HG03064 (cell line): ENCODE data around the gene NXN.
"Not testable (repeated sequence)": the region's sequence is repeated elsewhere in the genome, so short reads cannot be mapped to it uniquely, and the experiment has no call there.

Experiments used
- ATAC-seq: cut with Tn5 transposase; IDR thresholded peaks from one replicate; pipeline ENCODE4 v1.9.1; 2021; ENCODE audit warnings: low read depth; ENCODE audit not compliant: unreplicated experiment

The NXN gene

DNA sequence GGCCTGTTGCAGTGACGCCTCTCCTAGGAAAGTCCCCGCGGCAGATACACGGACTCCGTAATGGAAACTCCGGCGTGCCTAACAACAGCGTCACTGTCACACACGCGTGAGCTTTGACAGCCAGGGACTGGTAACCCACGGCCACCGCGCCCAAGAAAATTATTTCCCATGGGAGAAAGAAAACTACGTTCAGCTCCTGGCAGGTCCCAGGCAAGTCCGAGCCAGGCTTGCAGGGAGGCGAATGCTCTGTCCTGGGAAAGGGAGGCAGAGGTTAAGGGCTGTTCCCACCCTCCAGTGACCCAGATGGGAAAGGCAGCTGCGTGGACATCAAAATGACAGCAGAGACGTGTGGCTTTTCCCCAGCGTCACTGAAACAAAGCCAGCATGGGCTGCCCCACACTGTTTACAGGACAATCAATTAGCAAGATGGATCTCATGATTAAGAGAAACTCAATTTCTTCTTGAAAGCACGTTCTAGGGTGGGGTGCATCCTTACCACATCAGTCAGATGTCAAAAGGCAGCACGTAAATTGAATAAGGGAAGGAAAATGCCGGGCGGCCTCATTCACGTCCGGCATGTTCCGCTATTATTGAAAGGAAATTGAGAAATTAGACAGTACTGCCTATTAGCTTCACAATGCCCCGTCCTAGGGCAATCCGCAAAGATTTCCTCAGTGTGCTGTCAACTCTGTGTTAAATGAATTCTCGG, 82.5 kb downstream of the NXN start:
- no peak for ATAC-seq

DNA sequence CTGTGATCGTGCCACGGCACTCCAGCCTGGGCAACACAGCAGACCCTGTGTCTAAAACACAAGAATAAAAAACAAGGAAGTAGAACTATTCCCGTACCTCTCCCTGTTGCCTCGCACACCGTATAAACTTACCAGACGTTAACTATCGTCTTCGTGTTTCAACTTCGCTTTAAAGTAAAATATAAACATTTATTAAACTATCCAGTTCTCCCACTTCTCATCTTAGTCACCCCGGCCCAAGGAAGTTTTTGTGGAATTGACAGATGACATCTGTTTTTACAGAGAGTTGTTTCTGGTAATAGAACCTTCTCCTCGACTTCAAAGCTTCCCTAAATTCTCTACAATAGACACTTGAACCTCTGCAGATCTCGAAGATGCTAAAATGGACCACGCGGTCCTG, 83.1 kb downstream of the NXN start:
- ATAC-seq, result no peak

DNA sequence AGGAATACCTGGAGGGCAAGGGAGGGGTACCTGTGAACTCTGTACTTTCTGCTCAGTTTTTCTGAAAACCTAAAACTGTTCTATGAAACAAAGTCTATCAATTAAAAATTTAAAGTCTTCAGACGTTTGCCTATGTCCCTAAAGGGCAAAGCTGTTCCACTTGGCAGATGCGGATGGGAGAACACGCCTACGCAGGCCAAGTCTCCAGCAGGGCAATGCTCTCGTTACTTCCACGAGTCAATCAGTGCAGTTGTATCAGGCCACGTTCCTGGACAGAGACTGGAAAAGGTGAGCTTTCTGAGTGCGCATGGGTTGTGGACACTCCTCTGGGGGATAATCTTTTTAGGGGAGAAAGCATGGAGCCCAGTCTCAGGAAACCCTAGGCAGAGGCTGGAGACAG, 86.6 kb downstream of the NXN start:
- ATAC-seq, result no peak

DNA sequence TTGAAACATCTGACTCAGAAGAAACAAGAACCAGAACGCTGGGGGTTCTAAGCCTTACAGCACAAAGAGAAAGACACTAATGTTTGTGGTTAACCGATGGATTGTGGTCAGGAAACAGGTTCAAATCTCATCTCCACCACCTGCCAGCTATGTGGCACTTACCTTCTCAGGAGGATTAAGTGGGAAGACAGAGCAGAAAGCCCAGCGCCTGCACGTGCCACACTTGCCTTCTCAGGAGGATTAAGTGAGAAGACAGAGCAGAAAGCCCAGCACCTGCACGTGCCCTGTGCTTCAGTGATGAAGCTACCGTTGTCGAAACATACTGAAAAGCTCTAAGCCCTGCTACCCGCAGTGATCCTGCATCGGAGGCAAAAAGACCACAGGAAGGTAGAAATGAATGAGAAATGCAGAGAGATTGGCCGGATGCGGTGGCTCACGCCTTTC, 90.6 kb downstream of the NXN start:
- ATAC-seq, result no peak

DNA sequence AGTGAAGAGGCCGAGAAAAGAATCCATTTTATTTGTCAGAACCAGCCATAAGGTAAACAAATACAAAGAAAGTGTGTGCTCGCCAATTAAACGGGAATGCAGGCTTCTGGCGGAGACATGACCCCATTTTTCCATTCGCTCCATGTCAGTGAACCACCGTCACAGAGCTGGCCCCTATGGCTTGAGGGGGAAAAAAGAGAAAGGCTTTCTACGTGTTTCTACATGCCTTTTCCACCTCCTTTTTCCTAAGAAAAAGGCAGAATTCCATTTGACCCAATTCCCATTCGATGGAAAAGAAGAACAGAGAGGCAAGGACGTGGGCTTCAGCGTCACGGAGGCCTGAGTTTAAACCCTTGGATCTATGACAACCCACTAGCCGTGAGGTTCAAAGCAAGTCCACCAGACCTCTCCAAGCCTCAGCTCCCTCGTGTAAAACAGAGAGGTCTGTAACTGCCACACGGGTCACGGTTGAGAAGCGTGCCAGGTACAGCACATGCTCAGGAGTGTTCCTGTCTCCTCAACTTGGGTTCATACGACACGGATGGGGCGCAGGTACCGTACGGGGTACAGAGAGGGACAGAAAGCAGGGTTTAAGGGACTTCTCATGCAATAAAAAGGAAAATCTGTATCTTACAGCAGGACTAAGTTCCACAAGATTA, 91.9 kb downstream of the NXN start:
- ATAC-seq, result no peak

DNA sequence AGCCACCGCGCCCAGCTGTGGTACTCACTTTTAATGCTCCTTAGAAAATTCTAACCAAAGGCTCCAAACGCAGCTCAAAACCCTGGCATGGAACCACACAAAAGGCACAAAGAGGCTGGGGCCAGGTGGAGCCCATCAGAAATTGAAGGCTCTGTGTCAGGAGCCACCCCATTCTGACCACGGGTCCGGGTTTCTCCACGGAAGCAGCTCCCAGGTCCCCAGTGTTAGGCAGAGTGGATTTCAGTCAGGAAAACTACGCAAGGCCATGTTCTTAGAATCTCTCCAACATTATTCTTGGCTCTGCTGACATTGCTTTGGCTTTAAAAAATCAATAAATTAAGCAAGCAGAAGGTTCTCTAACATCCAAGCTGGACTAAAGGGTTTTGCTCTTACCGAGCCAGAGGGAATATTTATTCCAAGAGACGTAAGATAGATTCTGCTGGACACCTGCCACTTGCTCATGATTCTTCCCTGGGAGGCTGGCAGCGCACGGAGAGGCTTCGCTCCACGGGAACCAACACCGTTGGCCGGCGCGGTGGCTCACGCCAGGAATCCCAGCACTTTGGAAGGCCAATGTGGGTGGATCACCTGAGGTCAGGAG, 93.5 kb downstream of the NXN start:
- ATAC-seq, result no peak

DNA sequence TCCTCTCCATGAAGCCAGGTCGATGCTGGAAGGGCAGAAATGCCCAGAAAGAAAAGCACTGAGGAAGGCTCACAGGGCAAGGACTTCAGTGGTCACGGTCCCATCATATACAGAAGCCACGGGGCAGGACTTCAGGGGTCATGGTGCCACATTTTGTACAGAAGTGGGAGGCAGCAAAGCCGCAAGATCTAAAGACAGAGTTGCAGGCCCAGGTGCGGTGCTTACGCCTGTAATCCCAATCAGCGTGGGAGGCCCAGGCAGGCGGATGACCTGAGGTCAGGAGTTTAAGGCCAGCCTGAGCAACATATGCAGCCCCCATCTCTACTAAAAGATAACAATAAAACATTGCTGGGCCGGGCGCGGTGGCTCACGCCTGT, 96.0 kb downstream of the NXN start:
- ATAC-seq, result no peak

DNA sequence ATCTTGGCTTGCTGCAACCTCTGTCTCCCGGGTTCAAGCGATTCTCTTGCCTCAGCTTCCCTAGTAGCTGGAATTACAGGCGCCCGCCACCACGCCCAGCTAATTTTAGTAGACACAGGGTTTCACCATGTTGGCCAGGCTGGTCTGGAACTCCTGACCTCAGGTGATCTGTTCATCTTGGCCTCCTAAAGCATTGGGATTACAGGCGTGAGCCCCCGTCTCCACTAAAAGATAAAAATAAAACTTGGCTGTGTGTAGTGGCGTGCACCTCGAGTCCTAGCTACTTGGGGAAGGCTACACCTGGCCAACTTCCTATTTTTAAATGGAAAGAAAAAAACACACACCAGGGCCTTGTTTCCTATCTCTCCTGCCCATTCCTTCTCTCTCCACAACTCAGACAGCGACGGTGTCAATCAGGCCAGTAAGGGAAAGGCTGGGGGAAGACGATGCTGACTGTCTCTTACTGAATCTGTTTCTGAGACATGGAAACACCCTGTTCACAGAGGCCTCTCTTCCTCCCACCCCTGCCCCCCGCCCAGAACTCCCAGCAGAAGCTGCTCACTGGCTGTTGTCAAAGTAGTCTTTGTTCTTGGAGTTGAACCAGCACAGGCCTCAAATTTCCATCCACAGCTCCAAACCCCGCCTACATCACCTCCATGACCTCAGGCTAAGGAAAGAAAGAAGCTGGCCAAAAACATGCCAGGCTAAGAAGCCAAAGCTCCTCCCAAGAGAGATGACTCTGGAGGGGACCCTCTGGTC, 96.6 kb downstream of the NXN start:
- no peak for ATAC-seq

DNA sequence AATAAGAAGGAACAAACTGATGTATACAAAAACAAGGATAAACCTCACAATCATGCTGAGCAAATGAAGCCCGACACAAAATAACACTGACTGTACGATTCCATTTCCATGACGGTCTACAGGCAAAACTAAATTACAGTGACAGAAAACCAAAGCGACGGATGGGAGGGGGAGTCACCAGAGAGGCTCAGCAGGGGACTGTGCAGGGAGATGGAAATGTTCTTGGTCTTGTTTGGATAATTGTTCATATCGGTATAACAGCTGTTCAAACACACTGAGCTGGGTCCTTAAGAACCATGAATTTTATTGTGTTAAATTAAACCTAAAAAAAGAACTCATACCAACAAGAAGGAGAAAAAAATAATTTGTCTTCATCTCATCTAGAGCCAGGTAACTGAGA, 97.8 kb downstream of the NXN start:
- ATAC-seq, result no peak

DNA sequence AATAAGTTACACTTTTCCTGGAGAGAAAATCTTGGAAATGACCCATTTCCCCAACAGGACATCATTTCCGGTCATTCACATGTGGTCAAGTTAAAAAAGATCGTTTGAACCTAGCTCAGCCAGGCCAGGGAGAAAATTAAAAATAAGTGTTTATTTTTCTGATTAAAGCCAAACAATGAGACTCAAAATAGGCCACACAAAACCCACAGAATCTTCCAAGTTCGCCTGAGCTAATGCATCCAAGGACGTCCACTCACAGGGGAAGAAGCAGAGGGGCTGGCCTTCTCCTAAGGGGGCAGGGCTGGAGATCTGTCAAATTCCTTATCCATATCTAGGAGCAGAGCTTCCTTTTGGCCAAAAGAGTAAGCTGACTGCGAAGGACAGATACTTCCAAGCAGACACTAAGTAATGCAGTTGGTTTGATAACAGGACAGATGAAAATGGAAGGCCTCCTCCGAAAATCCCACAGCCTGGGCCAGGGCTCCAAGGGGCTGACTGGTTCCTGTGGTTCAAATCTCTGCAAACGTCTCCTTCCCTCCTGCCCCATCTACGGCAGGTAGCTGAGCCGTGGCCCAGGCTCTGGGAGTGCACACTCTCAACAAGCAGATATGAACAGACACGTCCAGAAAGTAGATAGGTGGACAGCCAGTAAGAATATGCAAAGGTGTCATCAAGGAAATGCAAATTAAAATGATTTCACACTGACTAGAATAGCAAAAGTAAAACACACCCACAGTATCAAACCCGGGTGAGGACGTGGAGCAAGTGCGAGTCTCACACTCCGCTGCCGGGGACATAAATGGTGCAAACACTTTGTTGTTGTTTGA, 98.9 kb downstream of the NXN start:
- no peak for ATAC-seq

DNA sequence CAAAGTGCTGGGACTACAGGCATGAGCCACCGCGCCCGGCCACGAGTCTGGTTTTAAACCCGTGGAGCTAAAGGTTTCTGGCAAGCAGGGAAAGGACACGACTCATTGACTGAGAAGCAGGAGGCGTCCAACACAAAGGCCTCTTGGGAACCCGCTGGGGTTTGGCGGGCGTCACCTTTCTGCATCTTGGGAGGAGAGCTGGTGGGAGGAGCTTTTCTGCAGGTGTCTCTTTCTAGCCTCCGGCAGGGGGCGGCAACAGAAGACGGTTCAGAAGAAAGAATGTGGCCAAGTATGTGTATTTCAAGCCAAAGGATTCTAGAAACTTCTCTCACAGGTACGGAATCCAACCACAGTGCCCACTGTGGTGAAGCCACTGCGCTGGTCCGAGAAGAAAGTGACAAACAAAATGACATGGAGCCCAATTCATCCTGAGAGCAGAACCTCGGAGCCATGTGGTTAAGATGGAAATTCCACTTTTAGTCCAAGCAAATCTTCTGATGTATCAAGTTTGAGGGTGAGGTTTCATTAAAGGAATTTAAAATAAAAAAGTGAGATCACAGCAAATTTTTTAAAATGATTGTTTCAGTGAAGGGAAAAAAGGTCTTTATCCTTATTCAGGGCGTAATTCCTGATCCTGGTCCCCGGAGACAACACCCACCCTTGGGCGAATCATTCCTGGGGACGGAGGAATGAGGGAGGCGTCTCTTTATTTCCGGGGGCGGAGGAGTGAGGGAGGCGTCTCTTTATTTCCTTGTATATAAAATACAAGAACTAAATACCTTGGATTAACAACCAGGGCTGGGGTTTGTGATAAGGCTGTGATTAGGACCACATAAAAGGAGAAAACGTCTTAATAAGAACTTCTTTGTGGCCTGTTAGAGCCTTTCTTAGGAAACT, 99.8 kb downstream of the NXN start:
- no peak for ATAC-seq

DNA sequence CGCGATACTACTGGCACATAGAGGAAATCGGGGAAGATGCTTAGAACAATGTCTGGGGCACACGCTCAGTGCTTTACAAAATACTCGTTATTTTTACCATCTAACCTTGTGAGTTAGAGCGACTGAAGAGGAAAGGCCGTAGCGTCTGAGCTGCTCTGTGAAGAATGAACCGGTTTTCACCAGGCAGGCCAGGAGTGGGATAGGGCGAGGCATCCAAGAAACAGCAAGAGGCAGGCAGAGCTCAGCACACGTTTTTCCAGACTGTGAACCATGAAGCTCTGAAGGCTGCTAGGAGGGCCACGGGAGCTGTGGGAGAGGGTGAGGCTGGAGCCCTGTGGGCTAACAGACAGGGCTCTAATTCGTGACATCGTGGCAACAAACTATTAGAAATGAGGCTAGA, 101.9 kb downstream of the NXN start:
- no peak for ATAC-seq

DNA sequence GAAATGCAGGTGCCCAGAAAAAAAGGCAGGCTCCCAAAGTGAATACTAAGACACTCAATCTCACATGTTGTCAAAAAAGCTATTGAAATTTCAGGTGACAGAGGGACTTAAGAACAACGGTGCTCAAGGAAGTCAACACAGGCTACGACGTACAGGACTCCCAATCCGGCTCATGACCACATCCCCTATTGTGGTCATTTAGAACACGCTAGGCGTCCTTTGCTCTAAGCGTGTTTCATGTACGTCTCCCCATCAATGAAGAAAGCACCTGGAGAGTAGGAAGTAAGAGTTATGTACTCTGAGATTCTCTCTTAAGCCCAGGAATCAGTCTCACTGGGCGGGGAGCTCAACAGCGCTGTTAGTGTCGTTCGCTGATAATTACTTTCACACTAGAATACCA, 103.3 kb downstream of the NXN start:
- no peak for ATAC-seq

DNA sequence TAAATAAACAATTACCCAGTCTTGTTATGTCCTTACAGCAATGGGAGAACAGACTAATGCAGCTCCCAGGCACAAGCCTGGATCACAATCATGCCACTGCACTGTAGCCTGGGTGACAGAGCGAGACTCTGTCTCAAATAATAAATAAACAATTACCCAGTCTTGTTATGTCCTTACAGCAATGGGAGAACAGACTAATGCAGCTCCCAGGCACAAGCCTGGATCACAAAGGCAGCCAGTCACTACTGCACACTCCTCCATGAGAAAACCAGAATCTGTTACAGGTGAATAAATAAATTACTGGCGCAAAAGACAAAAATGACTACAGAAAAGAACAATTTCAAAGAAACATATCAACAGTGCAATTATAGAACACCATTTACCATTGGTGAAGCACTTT, 105.0 kb downstream of the NXN start:
- ATAC-seq, result not testable (repeated sequence)

DNA sequence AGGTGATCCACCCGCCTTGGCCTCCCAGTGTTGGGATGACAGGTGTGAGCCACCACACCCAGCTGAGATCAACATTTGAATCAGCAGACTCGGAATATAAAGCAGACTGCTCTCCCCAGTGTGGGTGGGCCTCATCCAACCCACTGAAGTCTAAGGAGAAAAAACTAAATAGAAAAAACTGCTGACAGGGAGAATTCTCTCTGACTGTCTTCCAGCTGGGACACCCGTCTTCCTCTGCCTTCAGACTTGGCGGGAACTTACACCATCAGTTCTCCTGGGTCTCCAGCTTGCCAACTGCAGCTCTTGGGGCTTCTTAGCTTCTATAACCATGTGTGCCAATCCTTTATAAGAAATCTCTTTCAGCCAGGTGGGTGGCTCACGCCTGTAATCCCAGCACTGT, 106.7 kb downstream of the NXN start:
- no peak for ATAC-seq

DNA sequence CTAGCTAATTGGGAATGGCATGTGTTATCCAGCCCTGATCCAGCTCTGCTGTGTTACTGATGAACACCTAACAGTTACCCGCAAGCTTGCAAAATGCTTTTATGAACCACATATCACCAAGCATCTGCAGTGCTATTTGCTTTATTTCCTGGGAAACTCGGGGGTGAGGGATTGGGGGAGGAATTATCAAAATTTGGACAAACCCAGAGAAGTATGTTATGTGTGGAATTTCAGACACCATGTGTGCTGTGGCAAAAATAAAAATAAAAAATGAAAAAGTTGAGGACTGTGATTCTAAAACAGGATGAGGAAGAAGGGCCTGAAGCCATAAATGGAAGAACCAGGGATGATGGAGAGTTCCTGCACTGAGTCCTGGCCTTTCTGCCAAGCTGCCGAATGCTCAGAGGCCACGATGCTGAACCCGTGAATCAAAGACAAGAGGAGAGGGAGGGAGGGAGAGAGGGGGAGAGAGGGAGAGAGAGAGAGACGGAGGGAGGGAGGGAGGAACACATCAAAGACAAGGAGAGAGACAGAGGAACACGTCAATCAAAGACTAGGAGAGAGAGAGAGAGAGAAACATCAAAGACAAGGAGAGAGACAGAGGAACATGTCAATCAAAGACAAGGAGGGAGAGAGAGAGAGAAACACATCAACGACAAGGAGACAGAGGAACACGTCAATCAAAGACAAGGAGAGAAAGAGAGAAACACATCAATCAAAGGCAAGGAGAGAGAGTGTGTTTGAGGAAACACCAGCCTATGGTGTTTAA, 107.6 kb downstream of the NXN start:
- ATAC-seq, result no peak

DNA sequence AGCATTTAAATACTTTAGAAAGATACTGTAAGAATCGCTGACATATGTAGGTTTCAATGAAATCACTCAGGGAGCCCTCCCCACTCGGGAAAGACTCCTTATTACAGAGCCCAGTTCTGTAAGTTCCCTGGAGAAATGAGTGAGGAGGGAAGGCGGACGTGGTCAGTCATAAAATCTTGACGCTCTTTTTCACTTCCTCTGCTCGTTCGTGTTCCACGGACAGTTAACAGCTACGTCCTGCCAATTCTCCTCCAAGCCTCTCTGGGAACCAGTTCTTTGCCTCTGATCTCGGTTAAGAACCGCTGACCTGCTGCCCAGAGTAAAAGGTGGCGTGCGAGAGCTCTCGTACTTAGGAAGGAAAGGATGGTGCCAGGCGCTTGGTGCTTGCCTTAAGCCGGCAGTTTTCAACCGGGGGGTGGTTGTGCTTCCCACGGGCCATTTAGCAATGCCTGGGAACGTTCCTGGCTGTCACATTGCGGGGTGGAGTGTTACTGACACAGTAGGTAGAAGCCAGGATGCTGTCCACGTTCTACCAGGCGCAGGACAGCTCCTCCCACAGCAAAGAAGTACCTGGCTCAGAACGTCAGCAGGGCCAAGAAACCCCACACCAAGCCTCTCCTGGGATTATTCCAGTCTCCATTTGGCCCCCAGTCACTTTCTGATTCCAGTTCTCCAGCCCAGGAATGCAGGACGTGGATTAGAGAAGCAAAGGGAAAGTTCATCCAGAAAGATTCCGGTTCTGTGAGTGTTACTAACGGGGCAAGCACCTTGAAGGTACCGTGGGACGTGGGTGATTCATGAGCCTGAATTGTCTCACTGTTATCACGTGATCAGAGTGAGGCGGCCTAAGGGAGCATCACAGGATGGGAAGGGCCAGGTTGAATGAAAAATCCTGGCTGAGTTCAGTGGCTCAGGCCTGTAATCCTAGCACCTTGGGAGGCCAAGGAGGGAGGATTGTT, 109.7 kb downstream of the NXN start:
- no peak for ATAC-seq

DNA sequence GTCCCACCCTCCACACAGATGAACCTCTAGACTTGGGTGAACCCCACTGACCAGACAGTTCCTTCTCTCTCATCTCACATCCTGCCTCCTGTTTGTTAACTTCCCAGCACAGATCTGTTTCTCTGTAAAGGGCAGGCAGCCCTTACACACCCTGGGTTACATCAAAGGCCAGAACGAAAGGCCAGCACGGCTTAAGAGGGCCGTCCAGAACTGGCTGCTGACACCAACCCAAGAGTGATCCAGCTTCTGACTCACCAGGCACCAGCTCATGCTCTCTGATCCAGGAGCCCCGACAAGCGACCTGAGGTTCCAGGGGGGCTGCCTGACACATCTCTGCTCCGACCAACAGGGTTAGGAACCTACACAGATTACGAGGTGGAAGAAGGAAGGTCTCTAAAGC, 110.5 kb downstream of the NXN start:
- no peak for ATAC-seq
